Activated B cell treated with CpG ODN at 0.5 μM for 24 hours (primary cell): ENCODE results near the gene VPS54. TPM values are rescaled to one million over a fixed set of nuclear protein-coding genes. Genes with fewer than 3 reads are reported as not detected.

Experiments used
- ATAC-seq: fragments of 200-7000 bp; cut with Tn5 transposase; one replicate; pipeline ENCODE4 v1.10.0; 2021; ENCODE audit warnings: low read depth, mild to moderate bottlenecking, moderate library complexity
- CTCF ChIA-PET: fragments of 350-600 bp; sonication (Branson Sonifier 250); formaldehyde crosslinking; loops from one replicate; lab custom pipeline; 2021; ENCODE audit warnings: antibody characterized with exemption; lab: Charles Lee
- POLR2A ChIA-PET: fragments of 350-600 bp; sonication (Branson Sonifier 250); formaldehyde crosslinking; loops from one replicate; lab custom pipeline; 2021; ENCODE audit warnings: antibody characterized with exemption; lab: Charles Lee
- DNase-seq: peaks from one replicate; pipeline ENCODE4 v3.0.0; 2022
- H3K27ac Mint-ChIP-seq: one replicate; pipeline ENCODE4 v1.8.0; 2020; ENCODE audit warnings: mixed read lengths
- H3K27me3 Mint-ChIP-seq: one replicate; pipeline ENCODE4 v1.8.0; 2021; ENCODE audit warnings: mixed read lengths
- H3K36me3 Mint-ChIP-seq: one replicate; pipeline ENCODE4 v1.8.0; 2021; ENCODE audit warnings: low read depth, mixed read lengths
- H3K4me1 Mint-ChIP-seq: one replicate; pipeline ENCODE4 v1.8.0; 2021; ENCODE audit warnings: mixed read lengths
- H3K4me3 Mint-ChIP-seq: one replicate; pipeline ENCODE4 v1.8.0; 2020; ENCODE audit warnings: mild to moderate bottlenecking, mixed read lengths
- H3K9me3 Mint-ChIP-seq: one replicate; pipeline ENCODE4 v1.8.0; 2020; ENCODE audit warnings: mixed read lengths
- intact Hi-C: fragments of 100-400 bp; cut with micrococcal nuclease; formaldehyde crosslinking; loops from one replicate; pipeline ENCODE4 v1.15.1; 2024
- total RNA-seq: library from RNA; stranded (reverse); gene quantifications from 2 replicates; pipeline ENCODE4 v1.2.3, GENCODE V29; 2022
- TF ChIP-seq, protein P1 (sequence below): fragments of 200-600 bp; IDR thresholded peaks from one replicate; pipeline ENCODE4 v1.8.0; 2022; ENCODE audit warnings: antibody characterized with exemption, mild to moderate bottlenecking

VPS54 gene
- total RNA-seq, 1 donor from 2014 or later: 13.1 TPM

DNA sequence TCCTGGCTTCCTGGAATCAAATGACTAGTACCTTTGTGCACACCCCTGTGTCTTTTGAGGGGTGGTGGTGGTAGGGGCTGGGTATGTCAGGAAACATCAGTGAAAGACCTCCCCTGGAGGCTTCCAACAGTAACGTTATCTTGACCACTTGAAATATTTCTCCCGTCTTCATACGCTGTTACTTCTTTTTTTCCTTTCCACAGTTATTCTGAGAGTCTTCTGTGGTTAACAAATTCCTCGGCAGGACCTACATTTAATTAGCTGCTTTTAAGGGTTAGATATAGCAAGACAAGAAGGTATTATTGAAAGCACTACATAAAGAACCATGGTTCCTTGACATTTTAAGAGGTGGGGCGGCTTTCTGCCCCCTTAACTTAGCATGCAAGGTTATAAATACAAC, 142.9 kb downstream of the VPS54 start:
- no peaks in the 10 kb centered on the region for H3K27me3 Mint-ChIP-seq
- no peak for ATAC-seq
- no peak overlapping the region for H3K27ac Mint-ChIP-seq
- no peak overlapping the region for H3K4me3 Mint-ChIP-seq
- POLR2A ChIA-PET: interaction anchor here (2.0 kb wide), 1 partner anchor 35 kb away, joined by 13 read pairs; the partner anchor contains the start of gene UGP2
- peaks cover 2% of the 10 kb centered on the region for H3K4me1 Mint-ChIP-seq
- CTCF ChIA-PET: interaction anchor here (1.3 kb wide), 1 partner anchor 16 kb away, joined by 3 read pairs; no protein-coding TSS in a partner anchor
- peaks cover 63% of the 10 kb centered on the region for H3K36me3 Mint-ChIP-seq
- TF ChIP-seq, protein P1, sequence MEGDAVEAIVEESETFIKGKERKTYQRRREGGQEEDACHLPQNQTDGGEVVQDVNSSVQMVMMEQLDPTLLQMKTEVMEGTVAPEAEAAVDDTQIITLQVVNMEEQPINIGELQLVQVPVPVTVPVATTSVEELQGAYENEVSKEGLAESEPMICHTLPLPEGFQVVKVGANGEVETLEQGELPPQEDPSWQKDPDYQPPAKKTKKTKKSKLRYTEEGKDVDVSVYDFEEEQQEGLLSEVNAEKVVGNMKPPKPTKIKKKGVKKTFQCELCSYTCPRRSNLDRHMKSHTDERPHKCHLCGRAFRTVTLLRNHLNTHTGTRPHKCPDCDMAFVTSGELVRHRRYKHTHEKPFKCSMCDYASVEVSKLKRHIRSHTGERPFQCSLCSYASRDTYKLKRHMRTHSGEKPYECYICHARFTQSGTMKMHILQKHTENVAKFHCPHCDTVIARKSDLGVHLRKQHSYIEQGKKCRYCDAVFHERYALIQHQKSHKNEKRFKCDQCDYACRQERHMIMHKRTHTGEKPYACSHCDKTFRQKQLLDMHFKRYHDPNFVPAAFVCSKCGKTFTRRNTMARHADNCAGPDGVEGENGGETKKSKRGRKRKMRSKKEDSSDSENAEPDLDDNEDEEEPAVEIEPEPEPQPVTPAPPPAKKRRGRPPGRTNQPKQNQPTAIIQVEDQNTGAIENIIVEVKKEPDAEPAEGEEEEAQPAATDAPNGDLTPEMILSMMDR: no peak
- no peaks in the 10 kb centered on the region for H3K9me3 Mint-ChIP-seq
- DNase-seq: no peak
- intact Hi-C loops: no loop called here

DNA sequence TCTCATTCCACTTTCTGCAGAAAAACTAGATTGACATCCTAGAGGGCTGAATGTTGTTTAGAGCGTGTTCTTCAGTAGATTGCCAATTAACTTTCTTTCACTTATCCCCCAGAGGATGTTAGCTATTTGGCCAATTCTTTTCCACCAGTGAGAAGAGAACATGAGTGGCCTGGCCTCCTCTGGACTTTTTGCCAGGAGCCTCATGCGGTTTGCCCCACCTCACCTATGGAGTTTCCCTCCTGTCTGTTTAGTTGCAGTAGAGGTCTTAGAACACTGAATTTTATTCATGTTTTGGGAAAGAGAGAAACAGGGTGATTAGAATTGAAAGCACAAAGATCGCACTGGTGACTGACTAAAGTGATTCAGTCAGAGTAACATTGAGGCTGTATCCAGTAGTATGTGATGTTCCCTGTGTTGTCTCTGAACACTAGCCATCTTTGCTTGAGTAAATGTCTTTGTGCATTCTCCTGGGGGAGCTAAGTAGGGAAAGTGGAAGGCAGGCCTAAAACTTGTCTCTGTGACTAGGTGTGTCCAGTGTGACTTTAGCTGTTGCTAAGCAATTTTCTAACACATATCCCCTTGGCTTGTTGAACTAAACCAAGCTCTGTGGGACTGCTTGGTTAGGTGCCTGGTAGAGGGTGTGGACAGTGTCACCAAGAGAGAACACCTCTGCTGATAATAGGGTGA, 143.5 kb downstream of the VPS54 start:
- peaks cover 2% of the 10 kb centered on the region for H3K4me1 Mint-ChIP-seq
- H3K27ac Mint-ChIP-seq: no peak overlapping the region
- intact Hi-C loops: no loop called here
- ChIA-PET POLR2A (interaction anchor here (2.0 kb wide), 1 partner anchor 34 kb away, joined by 13 read pairs; the partner anchor contains the start of gene UGP2), CTCF (no interaction called here)
- peaks cover 60% of the 10 kb centered on the region for H3K36me3 Mint-ChIP-seq
- DNase-seq (no peak), ATAC-seq (no peak)
- no peak overlapping the region for H3K4me3 Mint-ChIP-seq
- no peaks in the 10 kb centered on the region for H3K27me3 Mint-ChIP-seq
- no peaks in the 10 kb centered on the region for H3K9me3 Mint-ChIP-seq
- TF ChIP-seq, protein P1: no peak

DNA sequence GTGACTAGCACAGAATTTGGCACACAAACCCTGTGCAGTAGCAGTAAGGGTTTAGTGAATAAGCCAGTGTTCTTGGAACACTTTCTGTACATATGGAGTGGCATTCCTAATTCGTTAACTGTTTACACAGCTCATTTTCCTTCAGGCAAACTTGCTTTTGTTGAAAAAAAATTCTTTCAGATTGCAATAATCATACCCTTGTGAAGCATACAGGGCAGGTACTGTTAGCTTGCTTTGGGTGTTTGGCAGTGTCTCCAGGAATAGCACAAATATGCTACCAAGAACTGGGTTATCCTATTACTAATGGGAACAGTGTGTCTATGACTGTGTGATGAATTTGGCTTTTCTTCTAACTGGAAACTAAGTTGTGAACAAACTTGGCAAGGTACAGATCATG, 144.1 kb downstream of the VPS54 start:
- Mint-ChIP-seq H3K4me1 (peaks cover 2% of the 10 kb centered on the region), H3K27ac (no peak overlapping the region), H3K4me3 (no peak overlapping the region), H3K9me3 (no peaks in the 10 kb centered on the region), H3K27me3 (no peaks in the 10 kb centered on the region), H3K36me3 (peaks cover 63% of the 10 kb centered on the region)
- no peak for ATAC-seq
- intact Hi-C loops: no loop called here
- no peak for DNase-seq
- CTCF ChIA-PET: no interaction called here
- POLR2A ChIA-PET: no interaction called here
- TF ChIP-seq, protein P1: no peak

DNA sequence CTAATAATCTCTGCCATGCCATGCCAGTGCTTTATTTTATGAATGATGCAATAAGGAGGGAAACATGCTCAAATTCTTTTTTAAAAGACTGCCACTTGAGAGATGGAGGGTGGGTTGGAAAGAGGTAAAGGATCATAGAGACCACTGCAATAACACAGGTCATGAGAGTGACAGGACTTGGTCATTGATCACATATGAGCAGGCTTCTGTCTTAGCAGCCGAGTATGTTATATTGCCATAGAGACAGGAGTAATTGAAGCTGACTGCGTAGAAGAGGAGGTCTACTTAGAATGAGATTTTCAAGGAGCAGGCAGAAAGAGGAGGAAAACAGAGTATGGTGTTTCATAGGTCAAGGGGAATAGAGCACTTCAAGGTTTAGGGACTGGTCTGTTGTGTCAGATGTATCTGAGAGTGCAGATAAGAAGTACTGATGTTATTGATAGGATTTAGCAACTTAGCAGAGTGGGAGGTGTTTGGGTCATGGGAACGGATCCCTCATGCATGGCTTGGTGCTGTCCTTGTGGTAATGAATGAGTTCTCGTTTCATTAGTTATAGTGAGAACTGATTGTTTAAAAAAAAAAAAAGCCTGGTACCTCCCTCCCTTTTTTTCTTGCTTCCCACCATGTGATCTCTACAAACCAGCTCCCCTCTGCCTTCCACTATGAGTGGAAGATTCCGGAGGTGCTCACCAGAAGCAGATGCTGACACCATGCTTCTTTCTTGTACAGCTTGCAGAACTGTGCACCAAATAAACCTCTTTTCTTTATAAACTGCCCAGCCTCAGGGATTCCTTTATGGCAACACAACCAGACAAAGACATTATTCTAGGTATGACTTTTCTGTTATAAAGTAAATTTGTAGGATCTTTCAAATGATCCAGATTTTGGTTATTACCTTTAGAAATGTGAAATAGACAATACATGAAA, 144.8 kb downstream of the VPS54 start:
- Mint-ChIP-seq H3K36me3 (peaks cover 64% of the 10 kb centered on the region), H3K9me3 (no peaks in the 10 kb centered on the region), H3K27ac (no peak overlapping the region), H3K27me3 (no peaks in the 10 kb centered on the region), H3K4me1 (peaks cover 2% of the 10 kb centered on the region), H3K4me3 (no peak overlapping the region)
- ATAC-seq (no peak), DNase-seq (no peak)
- intact Hi-C loops: no loop called here
- POLR2A ChIA-PET: no interaction called here
- CTCF ChIA-PET: no interaction called here
- TF ChIP-seq, protein P1: no peak
